Measurements from ENCODE around the gene HOXA7.

DNA sequence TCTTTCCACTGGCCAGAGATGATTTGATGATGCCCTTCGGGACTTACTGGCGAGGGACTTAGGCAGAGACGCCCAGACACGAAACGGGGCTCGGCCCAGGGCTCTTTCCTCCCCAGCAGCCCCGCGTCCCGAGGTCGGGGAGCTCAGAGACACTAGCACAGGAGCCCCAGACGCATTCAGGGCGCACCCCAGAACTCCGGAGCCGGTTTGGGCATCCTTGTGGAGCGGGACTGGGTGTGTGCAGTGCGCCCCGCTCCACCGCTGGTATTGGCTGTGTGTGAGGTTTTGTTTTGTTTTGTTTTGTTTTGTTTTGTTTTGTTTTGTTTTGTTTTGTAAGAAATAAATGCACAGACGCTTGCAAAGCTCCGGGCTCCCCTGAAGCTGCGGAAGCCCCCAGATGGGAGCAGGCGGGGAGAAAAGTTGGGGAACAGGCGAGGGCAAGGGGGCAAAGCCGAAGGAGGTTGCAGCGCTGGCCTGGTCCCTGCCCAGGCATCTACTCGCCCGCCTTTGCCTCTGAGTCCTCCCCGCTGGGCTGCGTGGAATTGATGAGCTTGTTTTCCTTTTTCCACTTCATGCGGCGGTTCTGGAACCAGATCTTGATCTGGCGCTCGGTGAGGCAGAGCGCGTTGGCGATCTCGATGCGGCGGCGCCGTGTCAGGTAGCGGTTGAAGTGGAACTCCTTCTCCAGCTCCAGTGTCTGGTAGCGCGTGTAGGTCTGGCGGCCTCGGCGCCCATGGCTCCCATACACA, 11.1 kb downstream of the HOXA7 start:
- TF ChIP-seq, protein P1, sequence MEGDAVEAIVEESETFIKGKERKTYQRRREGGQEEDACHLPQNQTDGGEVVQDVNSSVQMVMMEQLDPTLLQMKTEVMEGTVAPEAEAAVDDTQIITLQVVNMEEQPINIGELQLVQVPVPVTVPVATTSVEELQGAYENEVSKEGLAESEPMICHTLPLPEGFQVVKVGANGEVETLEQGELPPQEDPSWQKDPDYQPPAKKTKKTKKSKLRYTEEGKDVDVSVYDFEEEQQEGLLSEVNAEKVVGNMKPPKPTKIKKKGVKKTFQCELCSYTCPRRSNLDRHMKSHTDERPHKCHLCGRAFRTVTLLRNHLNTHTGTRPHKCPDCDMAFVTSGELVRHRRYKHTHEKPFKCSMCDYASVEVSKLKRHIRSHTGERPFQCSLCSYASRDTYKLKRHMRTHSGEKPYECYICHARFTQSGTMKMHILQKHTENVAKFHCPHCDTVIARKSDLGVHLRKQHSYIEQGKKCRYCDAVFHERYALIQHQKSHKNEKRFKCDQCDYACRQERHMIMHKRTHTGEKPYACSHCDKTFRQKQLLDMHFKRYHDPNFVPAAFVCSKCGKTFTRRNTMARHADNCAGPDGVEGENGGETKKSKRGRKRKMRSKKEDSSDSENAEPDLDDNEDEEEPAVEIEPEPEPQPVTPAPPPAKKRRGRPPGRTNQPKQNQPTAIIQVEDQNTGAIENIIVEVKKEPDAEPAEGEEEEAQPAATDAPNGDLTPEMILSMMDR (conservative IDR thresholded peaks at IDR 0.05): no peak
- no peak for TF ChIP-seq EZH2 (IDR thresholded peaks at IDR 0.05; ENCODE audit: low read depth)
